ENCODE data around the gene ASAP3. TPM values are rescaled to one million over a fixed set of nuclear protein-coding genes. Genes with fewer than 3 reads are reported as not detected.
A peak's percentile ranks its signal among the peaks of the same experiment; 100 is the strongest.
"Not testable (repeated sequence)": the region's sequence is repeated elsewhere in the genome, so short reads cannot be mapped to it uniquely, and the experiment has no call there.

Gene ASAP3
- total and polyA plus RNA-seq, 2 experiments from 2014 or later: 13.9 to 27.3 TPM

GRCh38 chr1:23500466-23500865, 16.5 kb upstream of the ASAP3 start:
- Histone ChIP-seq H3K79me2 (ENCODE audit: insufficient read depth) (no peaks in the 10 kb centered on the region), H3K36me3 (ENCODE audit: low read depth) (no peaks in the 10 kb centered on the region), H3F3A (ENCODE audit: insufficient read depth) (0 out of 2 replicates have a peak, but pooled peaks cover 4% of the 10 kb centered on the region), H3K9me3 (ENCODE audit: low read depth) (no peaks in the 10 kb centered on the region), H3K27ac (no peak overlapping the region), H3K4me1 (ENCODE audit: insufficient read depth) (no peaks in the 10 kb centered on the region), H4K20me1 (ENCODE audit: insufficient read depth) (no peaks in the 10 kb centered on the region), H2AFZ (no peak overlapping the region), H3K9me2 (ENCODE audit: insufficient read depth) (no peaks in the 10 kb centered on the region), H3K4me2 (ENCODE audit: unreplicated experiment) (no peak overlapping the region), H3K4me3 (no peak overlapping the region), H3K9ac (no peak overlapping the region), H3K27me3 (replicated peaks; ENCODE audit: insufficient read depth) (no peaks in the 10 kb centered on the region)
- 27 to 35% methylated on average over 2 of the region's 2 CpGs for WGBS, 2 experiments (ENCODE audit: low coverage in 1 of 2, low lambda C conversion rate in 2 of 2, missing lambda C conversion rate in 2 of 2)
- TF ChIP-seq EZH2phosphoT487 (IDR thresholded peaks at IDR 0.05; ENCODE audit: insufficient read depth, low read depth) (no peak), EZH2 (IDR thresholded peaks at IDR 0.05; ENCODE audit: insufficient read depth, poor library complexity, severe bottlenecking) (no peak)
- in situ Hi-C loops (cut with MboI): no loop called here
- no peak for DNase-seq

GRCh38 chr1:23497777-23498439, 13.9 kb upstream of the ASAP3 start:
- 0 out of 2 replicates have a peak, but pooled peaks cover 4% of the 10 kb centered on the region for H3F3A ChIP-seq (ENCODE audit: insufficient read depth)
- TF ChIP-seq EZH2 (IDR thresholded peaks at IDR 0.05; ENCODE audit: insufficient read depth, poor library complexity, severe bottlenecking) (no peak), EZH2phosphoT487 (IDR thresholded peaks at IDR 0.05; ENCODE audit: insufficient read depth, low read depth) (no peak)
- peak overlapping the region; percentile 71; the same call in 1 of the 2 replicates for H2AFZ ChIP-seq
- no peaks in the 10 kb centered on the region for H3K9me2 ChIP-seq (ENCODE audit: insufficient read depth)
- H3K4me2 ChIP-seq (ENCODE audit: unreplicated experiment): no peak overlapping the region
- H3K27me3 ChIP-seq (replicated peaks; ENCODE audit: insufficient read depth): no peaks in the 10 kb centered on the region
- DNase-seq: no peak
- H3K79me2 ChIP-seq (ENCODE audit: insufficient read depth): no peaks in the 10 kb centered on the region
- in situ Hi-C loops (cut with MboI): no loop called here
- H3K36me3 ChIP-seq (ENCODE audit: low read depth): no peaks in the 10 kb centered on the region
- no peak overlapping the region for H3K4me3 ChIP-seq
- H3K27ac ChIP-seq: no peak overlapping the region
- H3K4me1 ChIP-seq (ENCODE audit: insufficient read depth): no peaks in the 10 kb centered on the region
- H4K20me1 ChIP-seq (ENCODE audit: insufficient read depth): no peaks in the 10 kb centered on the region
- H3K9ac ChIP-seq: no peak overlapping the region
- 76 to 92% methylated on average over 3 of the region's 3 CpGs for WGBS, 2 experiments (ENCODE audit: low coverage in 1 of 2, low lambda C conversion rate in 2 of 2, missing lambda C conversion rate in 2 of 2)
- no peaks in the 10 kb centered on the region for H3K9me3 ChIP-seq (ENCODE audit: low read depth)

GRCh38 chr1:23496490-23497181, 12.7 kb upstream of the ASAP3 start:
- H4K20me1 ChIP-seq (ENCODE audit: insufficient read depth): no peaks in the 10 kb centered on the region
- no peaks in the 10 kb centered on the region for H3K79me2 ChIP-seq (ENCODE audit: insufficient read depth)
- no peaks in the 10 kb centered on the region for H3K9me3 ChIP-seq (ENCODE audit: low read depth)
- no peak overlapping the region for H3K27ac ChIP-seq
- no peaks in the 10 kb centered on the region for H3K9me2 ChIP-seq (ENCODE audit: insufficient read depth)
- no peaks in the 10 kb centered on the region for H3K4me1 ChIP-seq (ENCODE audit: insufficient read depth)
- H3K4me3 ChIP-seq: no peak overlapping the region
- WGBS, 2 experiments (ENCODE audit: low coverage in 1 of 2, low lambda C conversion rate in 2 of 2, missing lambda C conversion rate in 2 of 2): 54 to 56% methylated on average over 7 of the region's 7 CpGs
- no peak for DNase-seq
- no peaks in the 10 kb centered on the region for H3F3A ChIP-seq (ENCODE audit: insufficient read depth)
- H2AFZ ChIP-seq: peak overlapping the region; percentile 71
- TF ChIP-seq EZH2phosphoT487 (IDR thresholded peaks at IDR 0.05; ENCODE audit: insufficient read depth, low read depth) (no peak), EZH2 (IDR thresholded peaks at IDR 0.05; ENCODE audit: insufficient read depth, poor library complexity, severe bottlenecking) (no peak)
- no peaks in the 10 kb centered on the region for H3K36me3 ChIP-seq (ENCODE audit: low read depth)
- no peaks in the 10 kb centered on the region for H3K27me3 ChIP-seq (replicated peaks; ENCODE audit: insufficient read depth)
- no peak overlapping the region for H3K4me2 ChIP-seq (ENCODE audit: unreplicated experiment)
- in situ Hi-C loops (cut with MboI): no loop called here
- H3K9ac ChIP-seq: no peak overlapping the region

- H3K27ac ChIP-seq; H3K79me2 ChIP-seq (ENCODE audit: insufficient read depth); H3F3A ChIP-seq (ENCODE audit: insufficient read depth); H3K9me2 ChIP-seq (ENCODE audit: insufficient read depth); H3K4me3 ChIP-seq; H3K4me1 ChIP-seq (ENCODE audit: insufficient read depth); H3K4me2 ChIP-seq (ENCODE audit: unreplicated experiment); H2AFZ ChIP-seq; DNase-seq; in situ Hi-C loops (cut with MboI); H3K9ac ChIP-seq; H3K27me3 ChIP-seq (replicated peaks; ENCODE audit: insufficient read depth); H4K20me1 ChIP-seq (ENCODE audit: insufficient read depth); H3K9me3 ChIP-seq (ENCODE audit: low read depth); H3K36me3 ChIP-seq (ENCODE audit: low read depth): not testable (repeated sequence)
- 73 to 79% methylated on average over 6 of the region's 6 CpGs for WGBS, 2 experiments (ENCODE audit: low coverage in 1 of 2, low lambda C conversion rate in 2 of 2, missing lambda C conversion rate in 2 of 2)
Observed at GRCh38 chr1:23494836-23495235, 10.9 kb upstream of the ASAP3 start.

- H3K9me2 ChIP-seq (ENCODE audit: insufficient read depth); H2AFZ ChIP-seq; H3K27me3 ChIP-seq (replicated peaks; ENCODE audit: insufficient read depth); H3K79me2 ChIP-seq (ENCODE audit: insufficient read depth); H3K4me3 ChIP-seq; in situ Hi-C loops (cut with MboI); H3K27ac ChIP-seq; H3K9me3 ChIP-seq (ENCODE audit: low read depth); H3K9ac ChIP-seq; H3K4me2 ChIP-seq (ENCODE audit: unreplicated experiment); DNase-seq; H3K4me1 ChIP-seq (ENCODE audit: insufficient read depth); H3F3A ChIP-seq (ENCODE audit: insufficient read depth); H3K36me3 ChIP-seq (ENCODE audit: low read depth); H4K20me1 ChIP-seq (ENCODE audit: insufficient read depth): not testable (repeated sequence)
- 76 to 79% methylated on average over 6 of the region's 6 CpGs for WGBS, 2 experiments (ENCODE audit: low coverage in 1 of 2, low lambda C conversion rate in 2 of 2, missing lambda C conversion rate in 2 of 2)
Observed at GRCh38 chr1:23492776-23493175, 8.8 kb upstream of the ASAP3 start.

Data from GM23248 (cell line).